ENCODE results near the gene SPAG16.

GRCh38 chr2:213275265-213275664 lies 9.0 kb upstream of the SPAG16 start:
- no peak for TF ChIP-seq CTCF (IDR thresholded peaks at IDR 0.05)
- no peak for TF ChIP-seq POLR2A (IDR thresholded peaks at IDR 0.05)
